H1 (cell line): ENCODE results near the gene EEF1AKMT3. TPM values are rescaled to one million over a fixed set of nuclear protein-coding genes. Genes with fewer than 3 reads are reported as not detected.

ENCODE experiments used
- BCL11A ChIP-seq, 2 experiments: IDR thresholded peaks; one replicate each; pipeline ENCODE4 v1.6.1; 2011; ENCODE audit warnings: low read depth in 2 of 2, low read length in 2 of 2, mild to moderate bottlenecking in 2 of 2
- CREB1 ChIP-seq: IDR thresholded peaks from 2 replicates; pipeline ENCODE4 v1.6.1; 2012; ENCODE audit warnings: inconsistent platforms
- FOSL1 ChIP-seq: IDR thresholded peaks from 2 replicates; pipeline ENCODE4 v1.6.1; 2011; ENCODE audit warnings: mild to moderate bottlenecking, low read depth, low read length, moderate library complexity; ENCODE audit not compliant: insufficient read depth
- POLR2AphosphoS5 ChIP-seq: IDR thresholded peaks from 2 replicates; pipeline ENCODE4 v1.6.1; 2011; ENCODE audit warnings: low read depth, low read length
- RNF2 ChIP-seq: fragments of 200-900, 300-1000 bp; sonication (generic); IDR thresholded peaks from 2 replicates; pipeline ENCODE4 v1.7.1; 2016; ENCODE audit warnings: borderline replicate concordance, low read depth, mild to moderate bottlenecking, antibody characterized with exemption, low read length; ENCODE audit not compliant: poor library complexity, severe bottlenecking; ENCODE audit errors: missing control alignments
- polyA plus RNA-seq, 7 experiments: library from polyadenylated mRNA; depleted of rRNA in 3 of 7; stranded (reverse) in 5 of 7; unstranded in 2 of 7; fragments of >200 nt in 5 of 7; fragments of 200-250 nt in 2 of 7; gene quantifications; 1 replicate in 5 of 7; 2 replicates in 1 of 7; 4 replicates in 1 of 7; pipeline versions ENCODE4 v1.2.1 to v1.2.3, GENCODE V29; 2011 to 2013; ENCODE audit warnings: missing spikeins in 2 of 7, mixed read lengths in 2 of 7
- total RNA-seq: library from RNA; stranded (reverse); fragmentation: NEBNext Ultra II Directional; extraction: Animal tissue kit (Norgen Biotek cat#: 25700); gene quantifications from 2 replicates; pipeline ENCODE4 v1.2.1, GENCODE V29; 2021
- TF ChIP-seq, protein P1 (sequence below): IDR thresholded peaks from 2 replicates; pipeline ENCODE4 v1.6.1; 2012; ENCODE audit warnings: inconsistent platforms

EEF1AKMT3 gene
- total and polyA plus RNA-seq, 2 of the 8 experiments (the other 6 are each of a cell fraction or from before 2014, with no cell fraction given): 3.1 to 4.4 TPM

DNA sequence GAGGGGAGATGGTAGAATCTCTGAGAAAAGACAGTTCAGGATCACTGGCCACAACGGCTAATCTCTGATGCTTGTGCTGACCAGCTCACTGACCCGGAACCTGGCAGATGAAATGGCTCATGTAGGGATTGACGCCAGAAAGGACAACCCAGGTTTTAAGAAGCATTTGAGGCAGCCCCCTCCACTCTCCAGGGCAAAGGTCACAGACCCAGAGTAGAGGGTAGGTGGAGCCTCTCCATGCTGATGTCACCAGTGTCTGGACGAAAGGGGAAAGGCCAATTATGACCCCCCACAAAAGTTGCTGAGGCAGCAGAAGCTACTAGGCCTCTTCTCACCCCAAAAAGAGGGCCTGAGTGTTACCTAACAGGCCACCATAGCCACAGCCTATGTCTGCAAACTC is 1.7 kb upstream of the EEF1AKMT3 start (continued):
- TF ChIP-seq FOSL1: no peak
- TF ChIP-seq, protein P1, sequence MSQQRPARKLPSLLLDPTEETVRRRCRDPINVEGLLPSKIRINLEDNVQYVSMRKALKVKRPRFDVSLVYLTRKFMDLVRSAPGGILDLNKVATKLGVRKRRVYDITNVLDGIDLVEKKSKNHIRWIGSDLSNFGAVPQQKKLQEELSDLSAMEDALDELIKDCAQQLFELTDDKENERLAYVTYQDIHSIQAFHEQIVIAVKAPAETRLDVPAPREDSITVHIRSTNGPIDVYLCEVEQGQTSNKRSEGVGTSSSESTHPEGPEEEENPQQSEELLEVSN: no peak
- no peak for TF ChIP-seq CREB1
- no peak for TF ChIP-seq RNF2
- TF ChIP-seq BCL11A (IDR thresholded peaks at IDR 0.05; ENCODE audit: low read depth in 2 of 2, low read length in 2 of 2): no peak
- no peak for TF ChIP-seq POLR2AphosphoS5
